Testis (tissue), 2 donors: Measurements from ENCODE around the gene AJM1.

ENCODE experiments used
- CTCF ChIP-seq, 3 experiments: fragments of 450-650 bp in 2 of 3; fragments of 200-600 bp in 1 of 3; sonication (generic) in 1 of 3; IDR thresholded peaks; one replicate each; pipeline ENCODE4 v1.5.1; 2016 to 2019; ENCODE audit warnings: antibody characterized with exemption in 3 of 3, mild to moderate bottlenecking in 2 of 3, moderate library complexity in 1 of 3
- POLR2A ChIP-seq: fragments of 450-650 bp; IDR thresholded peaks from one replicate; pipeline ENCODE4 v1.6.1; 2017; ENCODE audit warnings: antibody characterized with exemption, mild to moderate bottlenecking, moderate library complexity

GRCh38 chr9:136837146-136837855 is 5.0 kb upstream of the AJM1 start:
- TF ChIP-seq POLR2A, result no peak
- TF ChIP-seq CTCF (IDR thresholded peaks at IDR 0.05), result no peak
